ENCODE data around the gene WDR77.

GRCh38 chr1:111392460-111392945 is 56.6 kb downstream of the WDR77 start:
- TF ChIP-seq CTCF (IDR thresholded peaks at IDR 0.05) (no peak), POLR2A (IDR thresholded peaks at IDR 0.05) (no peak), POLR2AphosphoS5 (IDR thresholded peaks at IDR 0.05; ENCODE audit: insufficient read depth in 1 of 2, low read depth in 1 of 2) (no peak)

Measured in vagina (tissue), 2 donors.